ENCODE measurements around the gene SRSF12.
A peak's percentile ranks its signal among the peaks of the same experiment; 100 is the strongest.

SRSF12 gene

DNA sequence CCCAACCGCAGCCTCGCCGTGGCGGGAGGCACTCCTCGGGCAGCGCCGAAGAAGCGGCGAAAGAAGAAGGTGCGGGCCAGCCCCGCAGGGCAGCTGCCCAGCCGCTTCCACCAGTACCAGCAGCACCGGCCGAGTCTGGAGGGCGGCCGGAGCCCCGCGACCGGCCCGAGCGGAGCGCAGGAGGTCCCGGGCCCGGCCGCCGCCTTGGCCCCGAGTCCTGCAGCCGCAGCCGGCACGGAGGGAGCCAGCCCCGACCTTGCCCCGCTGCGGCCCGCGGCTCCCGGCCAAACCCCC is 36.8 kb downstream of the SRSF12 start:
- DNase-seq (ENCODE audit: extremely low read depth, low read depth) = no peak
- TF ChIP-seq, protein P1, sequence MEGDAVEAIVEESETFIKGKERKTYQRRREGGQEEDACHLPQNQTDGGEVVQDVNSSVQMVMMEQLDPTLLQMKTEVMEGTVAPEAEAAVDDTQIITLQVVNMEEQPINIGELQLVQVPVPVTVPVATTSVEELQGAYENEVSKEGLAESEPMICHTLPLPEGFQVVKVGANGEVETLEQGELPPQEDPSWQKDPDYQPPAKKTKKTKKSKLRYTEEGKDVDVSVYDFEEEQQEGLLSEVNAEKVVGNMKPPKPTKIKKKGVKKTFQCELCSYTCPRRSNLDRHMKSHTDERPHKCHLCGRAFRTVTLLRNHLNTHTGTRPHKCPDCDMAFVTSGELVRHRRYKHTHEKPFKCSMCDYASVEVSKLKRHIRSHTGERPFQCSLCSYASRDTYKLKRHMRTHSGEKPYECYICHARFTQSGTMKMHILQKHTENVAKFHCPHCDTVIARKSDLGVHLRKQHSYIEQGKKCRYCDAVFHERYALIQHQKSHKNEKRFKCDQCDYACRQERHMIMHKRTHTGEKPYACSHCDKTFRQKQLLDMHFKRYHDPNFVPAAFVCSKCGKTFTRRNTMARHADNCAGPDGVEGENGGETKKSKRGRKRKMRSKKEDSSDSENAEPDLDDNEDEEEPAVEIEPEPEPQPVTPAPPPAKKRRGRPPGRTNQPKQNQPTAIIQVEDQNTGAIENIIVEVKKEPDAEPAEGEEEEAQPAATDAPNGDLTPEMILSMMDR (IDR thresholded peaks at IDR 0.05; ENCODE audit: low read depth, low read length) = no peak

GRCh38 chr6:89080281-89081128 is 37.4 kb downstream of the SRSF12 start, which contains the start of gene PNRC1:
PNRC1 (plus strand) TSS chr6:89080751; CDS start chr6:89080895, 144 bp downstream.
- TF ChIP-seq, protein P1 (IDR thresholded peaks at IDR 0.05; ENCODE audit: low read depth, low read length) = no peak
- DNase-seq (ENCODE audit: extremely low read depth, low read depth) = peak; percentile 99

DNA sequence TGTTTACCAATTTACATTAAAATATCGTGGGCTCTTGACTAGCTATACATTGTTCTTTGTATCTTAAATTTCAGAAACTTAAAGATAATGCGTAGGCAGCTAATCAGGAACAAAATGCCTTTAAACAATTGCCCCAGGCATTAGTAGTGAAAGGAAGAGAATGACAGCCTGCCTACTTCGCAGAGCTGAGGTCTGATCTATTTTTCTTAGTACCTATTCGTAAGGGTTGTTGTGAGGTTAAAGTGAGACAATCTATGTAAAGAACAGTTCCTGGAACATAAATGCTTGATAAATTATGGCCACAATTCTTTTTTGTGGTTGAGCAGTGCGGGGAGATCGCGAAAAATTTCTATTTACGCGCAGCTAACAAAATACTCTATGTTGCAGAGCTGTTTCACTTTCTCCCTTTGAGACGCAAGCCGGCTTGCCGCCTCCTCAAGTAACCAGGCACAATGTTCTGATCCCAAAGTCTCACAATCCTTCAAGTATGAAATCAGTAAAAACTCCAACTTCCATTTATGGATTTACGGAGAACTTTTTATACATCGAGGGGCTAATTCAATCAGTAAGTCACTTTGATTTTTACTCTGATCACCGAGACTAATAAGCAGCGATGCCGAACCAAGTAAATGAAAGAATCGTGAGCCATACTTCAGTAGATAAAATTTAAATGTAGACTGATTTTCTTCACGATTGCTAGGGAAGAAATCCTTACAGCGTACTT is 38.2 kb downstream of the SRSF12 start:
- peak; percentile 43 for DNase-seq (ENCODE audit: extremely low read depth, low read depth)
- TF ChIP-seq, protein P1 (IDR thresholded peaks at IDR 0.05; ENCODE audit: low read depth, low read length) = no peak

GRCh38 chr6:89073840-89074239 is 44.0 kb downstream of the SRSF12 start:
- TF ChIP-seq, protein P1 (IDR thresholded peaks at IDR 0.05; ENCODE audit: low read depth, low read length) = no peak
- DNase-seq (ENCODE audit: extremely low read depth, low read depth) = no peak

GRCh38 chr6:89073014-89073620 is 44.8 kb downstream of the SRSF12 start:
- TF ChIP-seq, protein P1 (IDR thresholded peaks at IDR 0.05; ENCODE audit: low read depth, low read length) = no peak

DNA sequence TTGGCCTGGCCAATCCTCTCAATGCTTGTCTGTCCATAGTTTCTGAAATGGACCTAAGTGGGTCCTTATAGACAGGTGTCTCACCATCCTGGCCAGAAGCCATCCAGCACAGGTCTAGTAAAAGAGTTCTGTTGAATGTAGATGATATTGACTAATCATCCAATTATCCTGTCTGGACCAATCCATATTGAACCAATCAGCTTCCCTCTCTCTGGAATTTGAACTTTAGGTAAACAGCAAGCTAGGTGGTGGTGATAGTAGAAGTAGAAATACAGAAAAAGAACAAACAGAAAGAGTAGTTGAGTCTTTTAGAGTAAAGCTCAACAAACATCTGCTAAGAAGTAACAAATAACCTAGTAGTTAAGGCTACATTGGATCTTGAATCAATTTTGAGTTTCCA is 46.8 kb downstream of the SRSF12 start:
- TF ChIP-seq, protein P1 (IDR thresholded peaks at IDR 0.05; ENCODE audit: low read depth, low read length) = no peak
- no peak for DNase-seq (ENCODE audit: extremely low read depth, low read depth)

More at GRCh38 chr6:89073014-89073620, 44.8 kb downstream of the SRSF12 start:
- no peak for DNase-seq (ENCODE audit: extremely low read depth, low read depth)

Measured in AG09319 (cell line).